RWPE1 (cell line): ENCODE results near the gene CYTH3.
A peak's percentile ranks its signal among the peaks of the same experiment; 100 is the strongest.

ENCODE experiments used
- CTCF ChIA-PET: fragments of 350-600 bp; sonication (Branson Sonifier 250); formaldehyde crosslinking; extraction: SDS; loops from one replicate; lab custom pipeline; 2021; lab: Yijun Ruan, JAX
- POLR2A ChIA-PET: fragments of 400-600 bp; formaldehyde crosslinking; extraction: SDS; loops from one replicate; lab custom pipeline; 2020; ENCODE audit warnings: antibody characterized with exemption; ENCODE audit not compliant: low non-redundant PET; lab: Yijun Ruan, JAX
- DNase-seq: peaks from one replicate; pipeline ENCODE4 v3.0.0; 2012; ENCODE audit warnings: low spot score
- H3K27ac ChIP-seq: fragments of 450-650 bp; 2 replicates; pipeline ENCODE4 v1.5.1; 2017
- CTCF ChIP-seq: fragments of 450-650 bp; conservative IDR thresholded peaks from 2 replicates; pipeline ENCODE4 v1.5.1; 2017; ENCODE audit warnings: low read depth, mild to moderate bottlenecking

CYTH3 gene

GRCh38 chr7:6146666-6147065 lies 125.8 kb downstream of the CYTH3 start:
- CTCF ChIA-PET: interaction anchor here (1.2 kb wide), 1 partner anchor 13 kb away, joined by 5 read pairs; no protein-coding TSS in a partner anchor
- no peak for TF ChIP-seq CTCF
- no peak for DNase-seq
- H3K27ac ChIP-seq: no peak overlapping the region
- POLR2A ChIA-PET: interaction anchor here (0.6 kb wide), 1 partner anchor 612 kb away, joined by 5 read pairs; no protein-coding TSS in a partner anchor

GRCh38 chr7:6143997-6144396 lies 128.4 kb downstream of the CYTH3 start:
- ChIA-PET POLR2A (no interaction called here), CTCF (interaction anchor here (0.7 kb wide), 1 partner anchor 188 kb away, joined by 3 read pairs; no protein-coding TSS in a partner anchor)
- no peak for TF ChIP-seq CTCF
- no peak overlapping the region for H3K27ac ChIP-seq
- no peak for DNase-seq

GRCh38 chr7:6142871-6143380 lies 129.5 kb downstream of the CYTH3 start:
- POLR2A ChIA-PET: no interaction called here
- H3K27ac ChIP-seq: no peak overlapping the region
- CTCF ChIA-PET: interaction anchor here (0.7 kb wide), 2 partner anchors 11 to 127 kb away, joined by 4 to 5 read pairs; no protein-coding TSS in a partner anchor
- TF ChIP-seq CTCF: no peak
- DNase-seq: no peak

- DNase-seq: no peak
- ChIA-PET CTCF (interaction anchor here (0.6 kb wide), 1 partner anchor 13 kb away, joined by 3 read pairs; no protein-coding TSS in a partner anchor), POLR2A (no interaction called here)
- TF ChIP-seq CTCF: no peak
- peak overlapping the region; percentile 3; the same call in 1 of the 2 replicates for H3K27ac ChIP-seq
Observed at GRCh38 chr7:6139189-6139996, 133.0 kb downstream of the CYTH3 start.

- ChIA-PET POLR2A (no interaction called here), CTCF (no interaction called here)
- no peak for TF ChIP-seq CTCF
- DNase-seq: no peak
- H3K27ac ChIP-seq: no peak overlapping the region
Observed at GRCh38 chr7:6136475-6136874, 135.9 kb downstream of the CYTH3 start.

- no peak overlapping the region for H3K27ac ChIP-seq
- no peak for TF ChIP-seq CTCF
- ChIA-PET CTCF (interaction anchor here (0.9 kb wide), 1 partner anchor 14 kb away, joined by 5 read pairs; no protein-coding TSS in a partner anchor), POLR2A (no interaction called here)
- no peak for DNase-seq
Observed at GRCh38 chr7:6133249-6133648, 139.2 kb downstream of the CYTH3 start.
